Fibroblast of villous mesenchyme (primary cell): ENCODE measurements around the gene SPATA22. TPM values are rescaled to one million over a fixed set of nuclear protein-coding genes. Genes with fewer than 3 reads are reported as not detected.
"Not testable (repeated sequence)": the region's sequence is repeated elsewhere in the genome, so short reads cannot be mapped to it uniquely, and the experiment has no call there.

Experiments
- DNase-seq: peaks from one replicate; pipeline ENCODE4 v3.0.0-alpha.2; 2010; ENCODE audit warnings: low read depth
- H3K4me3 ChIP-seq: 2 replicates; pipeline ENCODE4 v1.5.1; 2011; ENCODE audit warnings: low read depth, mild to moderate bottlenecking, low read length
- CTCF ChIP-seq: IDR thresholded peaks from 2 replicates; pipeline ENCODE4 v1.5.1; 2012; ENCODE audit warnings: low read depth, mild to moderate bottlenecking, low read length; ENCODE audit not compliant: insufficient read depth
- total RNA-seq: library from RNA; depleted of rRNA; stranded (reverse); fragments of >200 nt; gene quantifications from 2 replicates; pipeline ENCODE4 v1.2.3, GENCODE V29; 2012

SPATA22 gene
- total RNA-seq, 1 donor: 3.5 TPM

DNA sequence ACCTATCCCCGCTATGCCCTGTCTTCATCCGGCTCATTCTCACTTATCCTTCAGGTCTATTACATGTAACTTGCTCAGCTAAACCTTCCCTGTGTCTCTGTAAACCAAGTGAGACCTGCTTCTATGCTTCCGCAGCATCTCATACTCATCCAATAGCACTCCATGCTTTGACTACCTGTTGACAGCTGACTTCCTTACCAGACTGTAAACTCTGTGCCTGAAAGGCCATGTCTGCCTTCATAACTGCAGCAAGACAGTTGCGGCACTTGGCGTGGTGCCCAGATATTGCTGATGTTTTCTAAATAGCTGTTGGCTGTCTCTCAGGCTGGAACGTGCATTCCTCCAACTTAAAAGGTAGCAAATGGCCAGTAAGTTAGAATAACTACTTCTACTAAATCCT lies 71.6 kb downstream of the SPATA22 start:
- DNase-seq: peak; percentile 2
- H3K4me3 ChIP-seq: no peak overlapping the region
- TF ChIP-seq CTCF: no peak

- no peak for TF ChIP-seq CTCF
These were observed 73.3 kb downstream of the SPATA22 start, which contains the start of gene OR1E1 for GRCh38 chr17:3398310-3398709. OR1E1 (minus strand) TSS chr17:3398410; CDS start chr17:3398410, 0 bp downstream.

DNA sequence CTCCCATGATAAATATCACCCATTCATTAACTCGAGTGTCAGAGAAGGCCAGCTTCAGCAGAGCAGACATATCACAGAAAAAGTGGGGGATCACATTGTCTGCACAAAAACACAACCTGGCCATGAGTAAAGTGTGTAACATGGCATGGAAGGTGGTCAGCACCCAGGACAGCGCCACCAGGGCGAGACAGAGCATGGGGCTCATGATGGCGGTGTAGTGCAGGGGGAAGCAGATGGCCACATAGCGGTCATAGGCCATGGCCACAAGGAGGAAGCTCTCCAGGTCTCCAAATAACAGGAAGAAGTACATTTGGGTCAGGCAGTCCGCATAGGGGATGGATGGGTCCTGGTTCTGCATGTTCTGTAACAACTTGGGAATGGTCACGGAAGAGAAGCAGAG lies 73.8 kb downstream of the SPATA22 start:
- DNase-seq, H3K4me3 ChIP-seq: not testable (repeated sequence)

More at GRCh38 chr17:3398310-3398709, 73.3 kb downstream of the SPATA22 start, which contains the start of gene OR1E1:
- DNase-seq: no peak
- no peak within 1 kb of the TSS for H3K4me3 ChIP-seq

Other genes starting within 250 kb of the SPATA22 start
- gene OR3A1, start 173.5 kb downstream of the SPATA22 start, total RNA-seq: 0.32 and 0.43 TPM in 2 replicates
- 0.43 and 0.64 TPM in 2 replicates for gene OR3A2, start 85.5 kb downstream of the SPATA22 start, total RNA-seq
- gene OR1E1, start 73.4 kb downstream of the SPATA22 start, total RNA-seq: not detected in 2 replicates
- gene OR3A3, start 60.4 kb downstream of the SPATA22 start, total RNA-seq: not detected in 2 replicates
- gene OR1E2, start 38.0 kb downstream of the SPATA22 start, total RNA-seq: not detected in 2 replicates
- under 0.01 TPM in 2 replicates for gene ASPA, start 4.2 kb upstream of the SPATA22 start, total RNA-seq
- gene TRPV3, start 86.0 kb upstream of the SPATA22 start, total RNA-seq: 0.43 and 1.3 TPM in 2 replicates
- gene TRPV1, start 137.6 kb upstream of the SPATA22 start, total RNA-seq: 2.2 and 2.9 TPM in 2 replicates
- 8.6 and 11.6 TPM in 2 replicates for gene SHPK, start 164.4 kb upstream of the SPATA22 start, total RNA-seq
- gene CTNS, start 164.9 kb upstream of the SPATA22 start, total RNA-seq: 25.9 and 31.6 TPM in 2 replicates
- gene TAX1BP3, start 196.8 kb upstream of the SPATA22 start, total RNA-seq: 215 and 228 TPM in 2 replicates
- gene EMC6, start 197.0 kb upstream of the SPATA22 start, total RNA-seq: 12.6 and 16.4 TPM in 2 replicates
- 0.32 and 2.2 TPM in 2 replicates for gene P2RX5, start 224.3 kb upstream of the SPATA22 start, total RNA-seq